T-helper 1 cell treated with Interleukin-12 subunit alpha and Interleukin-12 subunit beta and Interleukin-4 antibody, amounts not matched to agents 30 μg/mL and 1 μg/mL, for 36 hours (primary cell): Measurements from ENCODE around the gene SEC14L3.
"Not testable (repeated sequence)": the region's sequence is repeated elsewhere in the genome, so short reads cannot be mapped to it uniquely, and the experiment has no call there.

Experiments used
- H3K27ac Mint-ChIP-seq: one replicate; pipeline ENCODE4 v1.8.0; 2021; ENCODE audit warnings: mild to moderate bottlenecking, mixed read lengths
- H3K27me3 Mint-ChIP-seq: one replicate; pipeline ENCODE4 v1.8.0; 2021; ENCODE audit warnings: low read depth, mixed read lengths
- H3K36me3 Mint-ChIP-seq: one replicate; pipeline ENCODE4 v1.8.0; 2021; ENCODE audit warnings: low read depth, mixed read lengths
- H3K4me1 Mint-ChIP-seq: one replicate; pipeline ENCODE4 v1.8.0; 2021; ENCODE audit warnings: low read depth, mixed read lengths
- H3K4me3 Mint-ChIP-seq: one replicate; pipeline ENCODE4 v1.8.0; 2021; ENCODE audit warnings: mild to moderate bottlenecking, moderate library complexity, mixed read lengths
- H3K9me3 Mint-ChIP-seq: one replicate; pipeline ENCODE4 v1.8.0; 2021; ENCODE audit warnings: mixed read lengths

The SEC14L3 gene

GRCh38 chr22:30472994-30473720, 1.3 kb upstream of the SEC14L3 start:
- Mint-ChIP-seq H3K27ac (no peak overlapping the region), H3K36me3 (no peaks in the 10 kb centered on the region), H3K27me3 (peaks cover 24% of the 10 kb centered on the region), H3K4me1 (peaks cover 15% of the 10 kb centered on the region), H3K4me3 (no peak overlapping the region), H3K9me3 (no peaks in the 10 kb centered on the region)

GRCh38 chr22:30470655-30471054, 1.2 kb downstream of the SEC14L3 start:
- Mint-ChIP-seq H3K27me3 (peaks cover 20% of the 10 kb centered on the region), H3K36me3 (no peaks in the 10 kb centered on the region), H3K4me1 (peaks cover 15% of the 10 kb centered on the region), H3K27ac (peak overlapping the region; percentile 1), H3K4me3 (peak overlapping the region; percentile 53), H3K9me3 (no peaks in the 10 kb centered on the region)

- Mint-ChIP-seq H3K4me3 (no peak overlapping the region), H3K27ac (no peak overlapping the region), H3K36me3 (no peaks in the 10 kb centered on the region), H3K27me3 (peaks cover 28% of the 10 kb centered on the region), H3K4me1 (peaks cover 15% of the 10 kb centered on the region), H3K9me3 (peaks cover 6% of the 10 kb centered on the region)
Measured at GRCh38 chr22:30469165-30469564, 2.7 kb downstream of the SEC14L3 start.

GRCh38 chr22:30460555-30460954, 11.3 kb downstream of the SEC14L3 start:
- not testable (repeated sequence) for H3K36me3 Mint-ChIP-seq, H3K9me3 Mint-ChIP-seq, H3K27ac Mint-ChIP-seq, H3K4me3 Mint-ChIP-seq
- H3K4me1 Mint-ChIP-seq, result peaks cover 12% of the 10 kb centered on the region
- peaks cover 16% of the 10 kb centered on the region for H3K27me3 Mint-ChIP-seq

GRCh38 chr22:30460147-30460546, 11.7 kb downstream of the SEC14L3 start:
- peaks cover 13% of the 10 kb centered on the region for H3K27me3 Mint-ChIP-seq
- H3K9me3 Mint-ChIP-seq, result peaks cover 8% of the 10 kb centered on the region
- no peaks in the 10 kb centered on the region for H3K36me3 Mint-ChIP-seq
- H3K4me3 Mint-ChIP-seq, result no peak overlapping the region
- peaks cover 12% of the 10 kb centered on the region for H3K4me1 Mint-ChIP-seq
- no peak overlapping the region for H3K27ac Mint-ChIP-seq

GRCh38 chr22:30459181-30460052, 12.4 kb downstream of the SEC14L3 start:
- peak overlapping the region; percentile 60 for H3K27ac Mint-ChIP-seq
- peaks cover 6% of the 10 kb centered on the region for H3K27me3 Mint-ChIP-seq
- no peaks in the 10 kb centered on the region for H3K36me3 Mint-ChIP-seq
- H3K4me3 Mint-ChIP-seq, result no peak overlapping the region
- peaks cover 4% of the 10 kb centered on the region for H3K9me3 Mint-ChIP-seq
- peaks cover 12% of the 10 kb centered on the region for H3K4me1 Mint-ChIP-seq

- Mint-ChIP-seq H3K27ac (no peak overlapping the region), H3K27me3 (peaks cover 5% of the 10 kb centered on the region), H3K4me3 (no peak overlapping the region), H3K36me3 (no peaks in the 10 kb centered on the region), H3K4me1 (peaks cover 12% of the 10 kb centered on the region), H3K9me3 (peaks cover 4% of the 10 kb centered on the region)
Measured at GRCh38 chr22:30457981-30458380, 13.8 kb downstream of the SEC14L3 start.

GRCh38 chr22:30455075-30455840, 16.6 kb downstream of the SEC14L3 start:
- peaks cover 4% of the 10 kb centered on the region for H3K9me3 Mint-ChIP-seq
- H3K27ac Mint-ChIP-seq, result no peak overlapping the region
- no peak overlapping the region for H3K4me3 Mint-ChIP-seq
- peaks cover 12% of the 10 kb centered on the region for H3K4me1 Mint-ChIP-seq
- peaks cover 4% of the 10 kb centered on the region for H3K27me3 Mint-ChIP-seq
- H3K36me3 Mint-ChIP-seq, result no peaks in the 10 kb centered on the region

GRCh38 chr22:30453731-30454510, 17.9 kb downstream of the SEC14L3 start:
- no peaks in the 10 kb centered on the region for H3K36me3 Mint-ChIP-seq
- H3K4me3 Mint-ChIP-seq, result no peak overlapping the region
- peaks cover 5% of the 10 kb centered on the region for H3K27me3 Mint-ChIP-seq
- H3K27ac Mint-ChIP-seq, result no peak overlapping the region
- peaks cover 2% of the 10 kb centered on the region for H3K4me1 Mint-ChIP-seq
- H3K9me3 Mint-ChIP-seq, result peaks cover 4% of the 10 kb centered on the region

- peaks cover 5% of the 10 kb centered on the region for H3K27me3 Mint-ChIP-seq
- peaks cover 2% of the 10 kb centered on the region for H3K4me1 Mint-ChIP-seq
- H3K27ac Mint-ChIP-seq, result no peak overlapping the region
- H3K9me3 Mint-ChIP-seq, result peaks cover 4% of the 10 kb centered on the region
- H3K36me3 Mint-ChIP-seq, result no peaks in the 10 kb centered on the region
- H3K4me3 Mint-ChIP-seq, result no peak overlapping the region
Measured at GRCh38 chr22:30452861-30453260, 19.0 kb downstream of the SEC14L3 start.

- H3K36me3 Mint-ChIP-seq, H3K27me3 Mint-ChIP-seq, H3K4me1 Mint-ChIP-seq, H3K9me3 Mint-ChIP-seq, H3K27ac Mint-ChIP-seq, H3K4me3 Mint-ChIP-seq: not testable (repeated sequence)
Measured at GRCh38 chr22:30451488-30451887, 20.3 kb downstream of the SEC14L3 start.

GRCh38 chr22:30447656-30448055, 24.2 kb downstream of the SEC14L3 start:
- no peak overlapping the region for H3K4me3 Mint-ChIP-seq
- peaks cover 9% of the 10 kb centered on the region for H3K4me1 Mint-ChIP-seq
- no peaks in the 10 kb centered on the region for H3K36me3 Mint-ChIP-seq
- peaks cover 13% of the 10 kb centered on the region for H3K27me3 Mint-ChIP-seq
- no peak overlapping the region for H3K27ac Mint-ChIP-seq
- no peaks in the 10 kb centered on the region for H3K9me3 Mint-ChIP-seq

GRCh38 chr22:30445438-30446145, 26.2 kb downstream of the SEC14L3 start:
- H3K4me3 Mint-ChIP-seq, result no peak overlapping the region
- H3K36me3 Mint-ChIP-seq, result peaks cover 2% of the 10 kb centered on the region
- peaks cover 21% of the 10 kb centered on the region for H3K27me3 Mint-ChIP-seq
- H3K27ac Mint-ChIP-seq, result no peak overlapping the region
- peaks cover 19% of the 10 kb centered on the region for H3K4me1 Mint-ChIP-seq
- H3K9me3 Mint-ChIP-seq, result no peaks in the 10 kb centered on the region
